ENCODE results near the gene PRIM1. TPM values are rescaled to one million over a fixed set of nuclear protein-coding genes. Genes with fewer than 3 reads are reported as not detected.
A peak's percentile ranks its signal among the peaks of the same experiment; 100 is the strongest.

PRIM1 gene
- total RNA-seq, 1 experiment from 2014 or later, result 25.0 TPM

DNA sequence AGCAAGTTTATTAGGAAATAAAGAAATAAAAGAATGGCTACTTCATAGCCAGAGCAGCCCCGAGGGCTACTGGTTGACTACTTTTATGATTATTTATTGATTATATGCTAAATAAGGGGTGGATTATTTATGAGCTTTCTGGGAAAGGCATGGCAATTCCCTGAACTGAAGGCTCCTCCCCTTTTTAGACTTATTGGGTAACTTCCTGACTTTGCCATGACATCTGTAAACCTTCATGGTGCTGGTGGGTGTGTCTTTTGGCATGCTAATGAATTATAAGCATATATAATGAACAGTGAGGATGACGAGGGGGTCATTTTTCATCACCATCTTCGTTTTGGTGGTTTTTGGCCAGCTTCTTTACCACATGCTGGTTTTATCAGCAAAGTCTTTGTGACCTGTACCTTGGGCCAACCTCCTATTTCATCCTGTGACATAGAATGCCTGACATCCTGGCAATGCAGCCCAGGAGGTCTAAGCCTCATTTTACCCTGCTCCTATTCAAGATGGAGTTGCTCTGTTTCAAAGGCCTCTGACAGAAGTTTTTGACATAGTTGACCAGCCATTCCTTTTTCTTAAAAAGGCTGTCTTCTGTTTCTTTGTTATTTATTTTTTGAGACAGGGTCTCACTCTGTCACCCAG is 53.0 kb downstream of the PRIM1 start:
- no peaks in the 10 kb centered on the region for H3K4me1 ChIP-seq (ENCODE audit: control insufficient read depth, insufficient read depth, low read length)
- ChIA-PET POLR2A (interaction anchor here (0.6 kb wide), 2 partner anchors 23 to 511 kb away, joined by 3 to 12 read pairs; no protein-coding TSS in a partner anchor), CTCF (no interaction called here)
- ATAC-seq (no peak), DNase-seq (ENCODE audit: low read depth, low spot score) (no peak)
- in situ Hi-C loops (cut with HindIII; ENCODE audit: low pct_unique_long_range_greater_than_20kb, low sequenced_read_pairs), result no loop called here
- intact Hi-C loops (cut with micrococcal nuclease; ENCODE audit: unreplicated experiment), result no loop called here
- BruUV-seq (replicated peaks), result no TSS peak
- no peaks in the 10 kb centered on the region for H3K36me3 ChIP-seq (ENCODE audit: control insufficient read depth, insufficient read depth, low read length)
- TF ChIP-seq, protein P1, sequence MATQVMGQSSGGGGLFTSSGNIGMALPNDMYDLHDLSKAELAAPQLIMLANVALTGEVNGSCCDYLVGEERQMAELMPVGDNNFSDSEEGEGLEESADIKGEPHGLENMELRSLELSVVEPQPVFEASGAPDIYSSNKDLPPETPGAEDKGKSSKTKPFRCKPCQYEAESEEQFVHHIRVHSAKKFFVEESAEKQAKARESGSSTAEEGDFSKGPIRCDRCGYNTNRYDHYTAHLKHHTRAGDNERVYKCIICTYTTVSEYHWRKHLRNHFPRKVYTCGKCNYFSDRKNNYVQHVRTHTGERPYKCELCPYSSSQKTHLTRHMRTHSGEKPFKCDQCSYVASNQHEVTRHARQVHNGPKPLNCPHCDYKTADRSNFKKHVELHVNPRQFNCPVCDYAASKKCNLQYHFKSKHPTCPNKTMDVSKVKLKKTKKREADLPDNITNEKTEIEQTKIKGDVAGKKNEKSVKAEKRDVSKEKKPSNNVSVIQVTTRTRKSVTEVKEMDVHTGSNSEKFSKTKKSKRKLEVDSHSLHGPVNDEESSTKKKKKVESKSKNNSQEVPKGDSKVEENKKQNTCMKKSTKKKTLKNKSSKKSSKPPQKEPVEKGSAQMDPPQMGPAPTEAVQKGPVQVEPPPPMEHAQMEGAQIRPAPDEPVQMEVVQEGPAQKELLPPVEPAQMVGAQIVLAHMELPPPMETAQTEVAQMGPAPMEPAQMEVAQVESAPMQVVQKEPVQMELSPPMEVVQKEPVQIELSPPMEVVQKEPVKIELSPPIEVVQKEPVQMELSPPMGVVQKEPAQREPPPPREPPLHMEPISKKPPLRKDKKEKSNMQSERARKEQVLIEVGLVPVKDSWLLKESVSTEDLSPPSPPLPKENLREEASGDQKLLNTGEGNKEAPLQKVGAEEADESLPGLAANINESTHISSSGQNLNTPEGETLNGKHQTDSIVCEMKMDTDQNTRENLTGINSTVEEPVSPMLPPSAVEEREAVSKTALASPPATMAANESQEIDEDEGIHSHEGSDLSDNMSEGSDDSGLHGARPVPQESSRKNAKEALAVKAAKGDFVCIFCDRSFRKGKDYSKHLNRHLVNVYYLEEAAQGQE (IDR thresholded peaks at IDR 0.05; ENCODE audit: insufficient read depth in 1 of 2, low read depth in 2 of 2, low read length in 1 of 2), result no peak
- TF ChIP-seq, protein P2, sequence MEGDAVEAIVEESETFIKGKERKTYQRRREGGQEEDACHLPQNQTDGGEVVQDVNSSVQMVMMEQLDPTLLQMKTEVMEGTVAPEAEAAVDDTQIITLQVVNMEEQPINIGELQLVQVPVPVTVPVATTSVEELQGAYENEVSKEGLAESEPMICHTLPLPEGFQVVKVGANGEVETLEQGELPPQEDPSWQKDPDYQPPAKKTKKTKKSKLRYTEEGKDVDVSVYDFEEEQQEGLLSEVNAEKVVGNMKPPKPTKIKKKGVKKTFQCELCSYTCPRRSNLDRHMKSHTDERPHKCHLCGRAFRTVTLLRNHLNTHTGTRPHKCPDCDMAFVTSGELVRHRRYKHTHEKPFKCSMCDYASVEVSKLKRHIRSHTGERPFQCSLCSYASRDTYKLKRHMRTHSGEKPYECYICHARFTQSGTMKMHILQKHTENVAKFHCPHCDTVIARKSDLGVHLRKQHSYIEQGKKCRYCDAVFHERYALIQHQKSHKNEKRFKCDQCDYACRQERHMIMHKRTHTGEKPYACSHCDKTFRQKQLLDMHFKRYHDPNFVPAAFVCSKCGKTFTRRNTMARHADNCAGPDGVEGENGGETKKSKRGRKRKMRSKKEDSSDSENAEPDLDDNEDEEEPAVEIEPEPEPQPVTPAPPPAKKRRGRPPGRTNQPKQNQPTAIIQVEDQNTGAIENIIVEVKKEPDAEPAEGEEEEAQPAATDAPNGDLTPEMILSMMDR (IDR thresholded peaks at IDR 0.05), result no peak
- TF ChIP-seq SIN3A (IDR thresholded peaks at IDR 0.05; ENCODE audit: borderline replicate concordance, insufficient read depth, low read depth, low read length), result no peak
- no peak for TF ChIP-seq TCF7L2 (IDR thresholded peaks at IDR 0.05; ENCODE audit: low read depth, low read length)
- TF ChIP-seq POLR2AphosphoS5 (IDR thresholded peaks at IDR 0.05; ENCODE audit: low read depth, low read length), result no peak
- no peak overlapping the region for H3K4me3 ChIP-seq (ENCODE audit: low read depth in 2 of 2, low read length in 2 of 2)
- no peaks in the 10 kb centered on the region for H3K9me3 ChIP-seq (ENCODE audit: control insufficient read depth, insufficient read depth, low read depth, low read length)
- no peak overlapping the region for H3K27ac ChIP-seq (ENCODE audit: low read length)
- H3K27me3 ChIP-seq (ENCODE audit: control insufficient read depth, insufficient read depth, low read length), result no peaks in the 10 kb centered on the region

DNA sequence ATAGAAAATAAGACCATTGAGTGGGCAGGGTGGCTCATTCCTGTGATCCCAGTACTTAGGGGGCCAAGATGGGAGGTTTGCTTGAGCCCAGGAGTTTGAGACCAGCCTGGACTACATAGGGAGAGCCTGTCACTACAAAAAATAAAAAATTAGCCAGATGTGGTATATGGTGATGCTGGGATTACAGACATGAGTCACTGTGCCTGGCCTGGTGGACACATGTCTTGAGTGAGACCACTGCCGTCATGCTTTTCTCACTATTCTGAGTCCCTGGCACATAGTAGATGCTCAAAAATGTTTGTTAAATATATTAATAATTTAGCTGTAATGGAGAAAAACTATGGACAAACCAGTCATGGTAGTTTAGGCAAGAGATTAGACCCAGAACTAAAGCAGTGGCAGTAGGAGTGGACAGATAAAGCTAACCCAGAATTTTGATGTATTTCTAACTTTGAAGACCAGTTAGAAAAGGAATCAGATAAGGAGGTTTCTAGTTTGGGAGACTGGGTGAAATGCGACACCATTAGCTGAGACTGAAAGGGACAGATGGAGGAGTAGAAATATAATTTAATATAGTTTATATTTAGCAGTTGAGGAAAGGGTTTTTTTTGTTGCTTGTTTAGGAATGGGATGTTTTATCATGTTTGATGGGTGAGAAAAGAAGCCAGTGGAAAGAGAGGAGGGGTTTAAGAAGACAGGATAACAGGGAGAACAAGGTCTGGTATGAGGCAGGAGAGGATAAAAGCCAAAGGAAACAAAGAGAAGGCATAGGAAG is 56.6 kb downstream of the PRIM1 start:
- Histone ChIP-seq H3K4me3 (ENCODE audit: low read depth in 2 of 2, low read length in 2 of 2) (no peak overlapping the region), H3K4me1 (ENCODE audit: control insufficient read depth, insufficient read depth, low read length) (no peaks in the 10 kb centered on the region), H3K36me3 (ENCODE audit: control insufficient read depth, insufficient read depth, low read length) (no peaks in the 10 kb centered on the region), H3K9me3 (ENCODE audit: control insufficient read depth, insufficient read depth, low read depth, low read length) (no peaks in the 10 kb centered on the region), H3K27me3 (ENCODE audit: control insufficient read depth, insufficient read depth, low read length) (no peaks in the 10 kb centered on the region), H3K27ac (ENCODE audit: low read length) (no peak overlapping the region)
- TF ChIP-seq, protein P2 (IDR thresholded peaks at IDR 0.05), result no peak
- TF ChIP-seq TCF7L2 (IDR thresholded peaks at IDR 0.05; ENCODE audit: low read depth, low read length) (no peak), SIN3A (IDR thresholded peaks at IDR 0.05; ENCODE audit: borderline replicate concordance, insufficient read depth, low read depth, low read length) (no peak)
- TF ChIP-seq, protein P1 (IDR thresholded peaks at IDR 0.05; ENCODE audit: insufficient read depth in 1 of 2, low read depth in 2 of 2, low read length in 1 of 2), result no peak
- ATAC-seq, result no peak
- DNase-seq (ENCODE audit: low read depth, low spot score), result no peak
- CTCF ChIA-PET, result no interaction called here
- POLR2A ChIA-PET, result interaction anchor here (0.7 kb wide), 1 partner anchor 23 kb away, joined by 3 read pairs; no protein-coding TSS in a partner anchor
- BruUV-seq (replicated peaks), result TSS peak; percentile 57
- intact Hi-C loops (cut with micrococcal nuclease; ENCODE audit: unreplicated experiment) (no loop called here), in situ Hi-C loops (cut with HindIII; ENCODE audit: low pct_unique_long_range_greater_than_20kb, low sequenced_read_pairs) (no loop called here)
